ENCODE results near the gene LRPPRC.

Gene LRPPRC

DNA sequence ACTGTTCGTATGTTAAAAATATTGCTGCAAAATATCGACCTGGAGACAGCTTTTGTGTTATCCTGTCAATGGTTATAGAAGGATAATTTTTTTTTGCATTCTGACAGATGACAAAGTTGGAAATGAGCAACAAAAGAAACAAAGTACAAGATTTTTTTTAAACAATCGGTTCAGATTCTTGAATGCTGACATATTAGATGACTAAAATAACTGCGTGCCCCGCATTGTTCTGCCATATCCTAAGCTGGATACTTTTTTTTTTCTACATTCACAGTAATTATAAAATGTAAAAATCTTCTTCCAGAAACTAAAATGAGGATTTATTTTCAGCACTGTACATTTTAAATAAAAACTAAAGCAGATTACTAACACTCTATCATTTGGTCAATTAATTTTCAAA, 89.9 kb downstream of the LRPPRC start:
- DNase-seq: no peak

DNA sequence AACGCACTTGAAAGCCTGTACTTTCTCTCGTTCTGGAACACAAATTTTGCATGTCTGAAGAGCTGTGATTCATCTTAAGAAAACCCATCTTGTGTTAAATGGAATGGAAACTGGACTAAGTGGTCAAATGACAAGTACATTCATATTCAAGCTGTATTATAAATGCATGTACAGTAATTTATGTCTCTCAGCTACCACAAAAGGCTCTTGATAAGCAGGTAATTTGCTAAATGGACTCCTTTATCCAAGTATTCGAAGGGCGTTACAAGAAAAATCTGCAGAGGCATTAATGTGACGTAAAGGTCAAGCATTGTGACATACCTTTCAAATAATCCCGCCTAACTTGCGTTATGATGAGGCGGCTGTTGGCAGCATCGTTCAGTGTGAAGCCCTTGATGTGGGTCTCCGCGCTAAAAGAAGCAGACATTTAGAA, 90.4 kb downstream of the LRPPRC start:
- no peak for DNase-seq

DNA sequence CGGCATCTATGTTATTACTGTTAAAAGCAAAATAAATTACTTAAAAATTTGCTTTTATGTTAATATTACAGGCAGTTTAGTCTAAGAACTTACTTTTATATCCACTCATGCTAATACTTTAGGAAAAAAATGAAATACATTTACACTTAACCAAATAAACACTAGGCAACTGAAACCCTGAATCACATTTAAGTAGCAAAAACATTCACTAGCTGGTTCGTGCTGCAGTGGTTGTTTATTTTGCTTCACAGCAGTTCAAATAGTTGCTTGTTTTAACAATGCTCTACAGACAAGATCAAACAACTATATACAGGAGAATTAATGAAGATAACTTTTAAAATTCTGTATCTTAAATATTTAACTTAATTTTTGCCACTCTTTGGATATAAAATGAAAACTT, 96.2 kb downstream of the LRPPRC start:
- no peak for DNase-seq

DNA sequence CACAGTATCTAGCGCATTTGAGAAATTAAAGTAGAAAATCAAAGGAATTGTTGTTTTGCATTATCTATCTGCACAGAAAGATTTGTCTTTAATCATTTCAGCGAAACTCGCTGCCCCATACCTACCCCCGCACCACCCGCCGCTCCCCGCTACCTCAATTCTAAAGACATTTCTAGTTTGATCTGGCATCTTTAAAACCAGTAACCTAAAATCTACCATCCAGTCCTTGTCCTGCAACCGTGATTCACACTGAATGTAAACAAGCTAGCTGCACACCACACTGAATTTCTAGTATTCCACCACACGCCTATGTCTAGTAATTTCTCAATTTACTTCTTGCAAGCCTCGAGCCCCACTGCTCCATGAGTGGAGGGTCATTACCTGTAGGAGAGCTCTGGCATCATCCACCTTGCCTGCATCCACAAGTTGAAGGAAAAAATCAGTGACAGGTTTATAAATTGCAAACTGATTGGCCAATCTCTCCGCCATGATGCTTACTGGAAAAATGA, 96.9 kb downstream of the LRPPRC start:
- DNase-seq: no peak

DNA sequence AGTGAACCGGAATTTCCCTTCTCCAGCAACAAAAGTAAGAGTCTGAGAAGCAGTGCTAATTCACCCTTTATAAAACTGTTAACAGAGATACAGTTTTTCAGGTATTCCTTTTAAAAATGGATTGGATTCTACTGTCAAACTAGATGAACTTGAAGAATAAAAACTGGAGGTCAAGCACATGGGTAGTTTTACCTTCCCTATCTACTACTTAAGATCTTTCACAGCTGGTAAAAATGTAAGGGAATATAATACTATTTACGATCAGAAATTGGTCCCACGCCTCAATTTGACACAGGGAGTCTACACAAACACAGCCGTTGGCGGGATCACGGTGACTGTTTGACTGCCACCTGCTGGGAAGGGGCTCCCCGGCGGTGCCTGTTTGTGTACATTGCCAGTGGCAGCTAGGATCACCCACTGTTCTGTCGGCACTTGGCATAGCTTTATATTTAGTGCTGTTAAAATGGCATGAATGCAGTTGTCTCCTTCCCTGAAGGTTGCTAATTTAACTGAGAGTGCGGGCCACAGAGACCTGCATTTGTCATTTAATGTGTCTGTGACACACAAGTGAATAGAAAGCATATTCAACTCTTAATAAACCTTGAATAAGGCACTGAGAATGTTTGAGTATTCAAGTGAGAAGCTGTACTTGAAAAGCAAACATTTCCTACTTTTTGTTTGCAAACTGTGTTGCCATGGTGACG, 97.5 kb downstream of the LRPPRC start:
- no peak for DNase-seq

DNA sequence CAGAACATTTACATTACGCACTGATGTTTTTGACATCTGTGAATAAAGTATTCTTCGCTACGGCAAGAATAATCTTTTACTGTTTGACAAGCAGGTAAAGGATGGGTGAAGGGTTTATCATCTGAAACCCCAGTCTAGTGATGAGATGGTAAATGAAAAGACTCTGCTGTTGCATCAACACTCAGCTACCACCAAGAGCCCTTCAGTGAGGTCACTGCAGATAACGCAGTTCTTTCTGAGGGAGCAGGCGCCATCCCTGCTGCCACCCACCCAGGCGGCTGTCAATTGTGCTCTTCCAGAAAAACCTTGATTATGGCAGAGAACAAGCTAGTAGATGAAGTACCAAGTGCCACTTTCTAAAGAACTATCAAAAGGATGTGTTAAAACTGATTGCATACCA, 98.3 kb downstream of the LRPPRC start:
- no peak for DNase-seq

DNA sequence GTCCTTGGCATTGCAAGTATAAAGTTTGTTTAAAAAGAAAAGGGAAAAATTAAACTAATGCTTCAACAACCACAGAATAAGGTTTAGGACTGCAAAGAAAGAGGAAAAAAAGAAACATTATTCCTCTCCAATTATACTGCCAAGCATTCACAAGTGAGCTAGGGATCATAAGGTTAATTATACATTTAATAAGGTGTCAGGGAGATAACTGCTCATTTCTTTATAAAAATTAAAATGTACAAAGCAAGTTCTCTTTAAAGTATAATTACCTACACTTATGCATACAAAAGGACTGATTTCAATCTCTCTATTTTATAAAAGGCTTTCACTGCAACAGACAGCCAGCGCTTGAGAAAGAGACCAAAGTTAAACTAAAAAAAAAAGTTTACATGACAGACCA, 98.9 kb downstream of the LRPPRC start:
- DNase-seq: no peak

DNA sequence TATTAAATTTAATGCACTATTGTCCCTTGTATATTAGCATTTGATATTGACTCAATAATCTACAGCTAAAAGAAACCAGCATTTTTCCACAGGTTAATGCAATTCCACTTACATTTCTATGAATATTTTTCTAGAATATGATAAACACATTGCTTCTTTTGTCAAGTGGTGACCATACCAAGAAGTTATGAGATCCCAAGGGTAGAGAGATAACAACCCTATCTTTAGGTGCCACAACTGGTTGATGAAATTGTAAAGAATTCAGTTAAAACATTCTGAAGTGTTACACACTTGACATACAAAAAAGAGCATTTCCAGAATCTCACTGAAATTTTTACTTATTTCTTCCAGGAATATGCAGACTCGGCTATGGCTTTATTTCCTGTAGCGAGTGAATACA, 101.0 kb downstream of the LRPPRC start:
- DNase-seq: no peak

DNA sequence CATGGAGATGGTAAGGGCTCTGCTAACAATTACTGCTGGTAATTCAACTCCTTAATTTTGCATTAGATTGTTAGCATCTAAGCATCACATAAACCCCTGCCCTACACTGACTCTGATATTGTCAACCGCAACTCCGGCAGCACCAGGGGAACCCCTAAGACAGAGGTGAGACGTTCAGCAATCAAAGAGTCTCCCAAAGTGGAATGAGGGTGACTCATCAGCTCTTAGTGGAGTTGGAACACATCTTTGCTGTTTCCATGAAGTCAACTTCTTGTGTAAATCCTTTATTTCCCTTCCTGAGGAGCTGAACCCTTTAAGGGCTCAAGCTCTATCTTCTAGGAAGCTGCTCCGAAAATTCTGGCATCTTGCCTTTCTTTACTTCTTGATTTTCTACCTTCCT, 104.9 kb downstream of the LRPPRC start:
- no peak for DNase-seq

DNA sequence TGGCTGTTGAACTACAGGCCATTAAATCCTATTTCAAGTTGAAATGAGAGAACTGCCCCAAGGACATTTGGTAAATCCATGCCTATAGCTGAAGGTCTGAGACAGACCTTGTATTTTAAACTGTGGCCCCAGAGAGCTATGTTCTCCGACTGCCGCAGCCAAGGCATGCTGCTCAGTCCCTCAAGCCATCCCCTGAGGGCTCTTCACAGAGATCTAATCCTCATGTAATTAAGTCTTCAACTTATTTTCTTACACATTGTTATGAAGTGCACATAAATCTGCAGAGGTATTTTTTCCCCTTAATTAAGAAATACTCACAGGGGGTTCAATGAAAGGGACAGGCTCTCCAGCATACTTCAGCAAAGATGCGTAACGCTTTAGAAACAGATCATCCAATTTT, 106.4 kb downstream of the LRPPRC start:
- DNase-seq: no peak

DNA sequence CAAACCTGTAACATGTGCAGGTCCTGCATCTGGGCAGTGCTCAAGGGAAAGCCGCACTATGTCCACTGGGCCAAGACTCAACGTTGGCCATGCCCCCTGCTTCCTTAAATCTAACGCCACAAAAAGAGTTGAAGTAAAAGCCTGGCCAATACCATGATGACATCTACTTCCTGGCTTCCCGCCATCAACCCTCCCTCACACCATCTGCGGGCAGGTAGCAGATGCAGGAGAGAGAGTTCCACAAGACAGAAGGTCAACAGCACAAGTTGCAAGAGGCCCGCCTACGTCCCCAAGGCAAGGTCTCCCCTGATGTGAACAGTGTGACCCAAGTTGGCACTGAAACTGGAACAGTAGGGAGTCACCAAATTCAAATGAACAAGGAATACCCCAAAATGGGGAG, 108.6 kb downstream of the LRPPRC start:
- DNase-seq: no peak

DNA sequence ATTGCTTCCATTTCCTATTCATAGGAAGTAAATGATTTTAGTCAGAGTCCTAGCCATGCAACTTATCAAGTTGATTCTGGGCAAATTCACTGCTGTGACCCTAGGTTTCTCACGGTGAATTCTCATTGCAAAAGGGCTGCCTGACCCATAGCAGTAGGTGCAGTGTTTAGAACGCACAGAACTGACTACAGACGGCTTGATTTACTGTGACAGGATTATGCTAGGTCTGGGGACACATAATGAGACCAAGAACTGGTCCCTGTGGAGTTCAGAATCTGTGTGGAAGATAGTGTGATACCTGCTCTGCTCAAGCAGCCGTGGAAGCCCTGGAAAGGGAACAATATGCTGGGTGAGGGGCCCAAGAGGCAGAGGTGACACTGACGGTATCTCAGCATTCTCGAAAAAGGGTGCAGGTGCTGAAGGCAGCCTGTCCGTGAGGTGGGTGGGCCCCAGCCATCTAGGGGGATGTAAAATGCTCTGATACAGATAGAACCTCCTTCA, 110.6 kb downstream of the LRPPRC start:
- no peak for DNase-seq

DNA sequence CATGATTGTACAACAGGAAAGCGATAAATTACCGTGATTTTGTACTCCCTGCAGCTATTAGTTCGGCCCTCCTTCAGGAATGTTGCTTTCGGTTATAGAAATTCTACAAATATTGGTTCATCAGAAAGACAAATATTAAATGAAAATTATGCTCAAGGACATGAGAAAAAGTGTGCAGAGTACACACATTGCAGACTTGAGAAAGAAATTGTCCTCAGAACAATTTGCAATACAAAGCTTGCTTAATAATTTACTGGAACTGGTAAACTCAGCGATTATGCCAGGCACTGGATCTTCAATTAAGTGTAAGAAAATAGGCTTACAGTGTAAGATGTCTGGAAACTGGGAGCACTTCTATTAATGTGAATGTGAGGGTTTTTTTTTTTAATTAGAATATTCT, 111.1 kb downstream of the LRPPRC start:
- no peak for DNase-seq

DNA sequence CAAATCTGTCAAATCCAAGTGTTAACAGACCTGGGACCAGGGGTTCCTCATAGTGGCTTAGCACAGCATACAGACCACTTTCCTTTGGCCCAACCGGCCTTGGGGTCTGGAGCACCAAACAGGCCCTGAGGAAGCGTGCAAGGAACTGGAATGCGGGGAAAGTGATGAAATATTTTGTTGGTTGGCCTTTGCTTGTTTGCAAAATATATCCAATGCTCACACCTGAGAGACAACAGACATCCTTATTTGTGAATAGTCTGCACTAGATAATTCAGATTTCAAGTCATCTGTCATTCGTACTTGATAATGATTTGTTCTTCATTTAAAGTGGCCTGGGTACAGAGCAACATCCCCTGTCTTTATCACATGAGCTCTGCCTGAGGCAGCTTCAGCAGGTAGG, 113.5 kb downstream of the LRPPRC start:
- DNase-seq: no peak

DNA sequence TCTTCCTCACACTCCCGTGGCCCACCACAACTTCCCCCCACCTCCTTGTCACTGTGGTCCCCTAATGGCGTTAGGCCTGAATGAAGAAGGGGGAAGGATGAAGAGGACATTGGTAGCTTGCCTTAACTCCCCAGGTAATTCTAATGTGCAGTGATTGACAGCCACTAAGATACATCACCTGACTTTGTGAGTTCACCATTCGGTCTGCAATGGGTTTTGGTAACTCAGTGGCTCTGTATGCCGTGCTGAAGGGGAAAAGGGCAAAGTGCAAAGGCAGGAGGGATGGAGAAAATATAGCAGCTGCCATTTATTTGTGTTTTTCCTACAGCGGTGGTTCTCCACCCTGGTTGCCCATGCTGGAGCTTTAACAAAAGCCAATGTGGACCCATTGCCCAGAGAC, 114.8 kb downstream of the LRPPRC start:
- no peak for DNase-seq

DNA sequence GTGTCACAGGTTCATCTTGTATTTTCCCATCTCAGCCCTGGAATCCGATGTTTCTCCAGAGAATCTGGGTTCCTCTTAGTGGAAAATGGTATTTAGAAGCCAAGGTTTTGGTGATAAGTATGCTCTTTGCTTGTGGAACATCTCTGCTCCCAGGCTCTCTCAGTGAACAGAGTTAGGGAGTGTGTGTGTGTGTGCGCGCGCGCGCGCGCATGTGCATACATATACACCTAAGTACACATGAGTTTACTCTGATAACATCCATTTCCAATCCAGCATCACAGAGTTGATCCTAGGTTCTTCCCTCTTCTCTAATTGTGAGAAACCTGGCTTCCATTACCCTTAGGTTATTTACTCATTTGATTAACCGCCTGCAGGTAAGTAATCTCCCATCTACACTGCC, 115.3 kb downstream of the LRPPRC start:
- no peak for DNase-seq

DNA sequence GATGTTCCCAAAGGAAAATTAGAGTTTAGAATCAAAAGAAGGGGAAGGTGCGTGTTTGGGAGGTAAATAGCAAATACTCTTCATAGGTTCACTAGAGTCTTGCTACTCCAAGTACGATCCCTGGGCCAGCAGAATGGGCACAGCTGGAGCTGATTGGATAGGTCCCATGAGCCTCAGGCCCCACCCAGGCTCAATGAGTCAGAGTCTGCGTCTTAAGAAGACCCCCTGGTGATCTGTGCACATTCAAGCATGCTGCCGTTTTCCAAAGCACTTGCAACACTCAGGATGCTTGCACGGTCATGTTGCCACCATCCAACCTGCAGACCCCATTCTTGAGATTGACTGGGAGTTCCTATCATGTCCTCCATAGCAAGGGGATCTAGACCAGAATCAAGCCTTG, 116.5 kb downstream of the LRPPRC start:
- DNase-seq: no peak

DNA sequence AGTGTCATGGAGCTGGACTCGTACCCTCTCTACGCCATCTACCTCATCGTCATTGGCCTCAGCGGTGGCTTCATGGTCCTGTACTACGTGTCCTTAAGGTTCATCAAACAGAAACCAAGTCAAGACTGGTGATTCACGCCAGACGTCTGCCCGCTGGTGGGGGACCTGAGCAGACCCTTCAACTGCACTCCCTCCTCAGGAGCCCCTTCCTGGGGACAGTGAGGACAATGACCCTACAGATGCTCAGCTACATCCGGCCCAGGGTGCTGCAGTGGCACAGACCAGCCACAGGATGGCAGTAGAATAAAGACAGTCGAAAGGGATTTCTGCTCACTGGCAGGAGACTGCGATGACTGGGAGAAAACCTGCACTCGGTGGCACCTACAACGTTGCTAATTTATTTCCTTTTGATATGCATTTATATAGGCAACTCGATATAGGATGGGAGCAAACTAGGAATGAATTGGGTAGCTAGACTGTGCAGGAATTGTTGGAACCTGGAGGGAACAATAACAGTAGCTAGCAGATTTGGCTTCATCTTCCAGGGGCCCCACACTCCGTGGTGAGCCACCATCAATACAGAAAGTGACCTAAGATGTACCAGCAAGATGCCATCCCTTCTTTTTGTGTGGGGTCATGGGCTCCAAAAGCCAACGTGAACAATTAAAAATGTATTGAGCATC, 117.9 kb downstream of the LRPPRC start:
- DNase-seq: peak; percentile 87

DNA sequence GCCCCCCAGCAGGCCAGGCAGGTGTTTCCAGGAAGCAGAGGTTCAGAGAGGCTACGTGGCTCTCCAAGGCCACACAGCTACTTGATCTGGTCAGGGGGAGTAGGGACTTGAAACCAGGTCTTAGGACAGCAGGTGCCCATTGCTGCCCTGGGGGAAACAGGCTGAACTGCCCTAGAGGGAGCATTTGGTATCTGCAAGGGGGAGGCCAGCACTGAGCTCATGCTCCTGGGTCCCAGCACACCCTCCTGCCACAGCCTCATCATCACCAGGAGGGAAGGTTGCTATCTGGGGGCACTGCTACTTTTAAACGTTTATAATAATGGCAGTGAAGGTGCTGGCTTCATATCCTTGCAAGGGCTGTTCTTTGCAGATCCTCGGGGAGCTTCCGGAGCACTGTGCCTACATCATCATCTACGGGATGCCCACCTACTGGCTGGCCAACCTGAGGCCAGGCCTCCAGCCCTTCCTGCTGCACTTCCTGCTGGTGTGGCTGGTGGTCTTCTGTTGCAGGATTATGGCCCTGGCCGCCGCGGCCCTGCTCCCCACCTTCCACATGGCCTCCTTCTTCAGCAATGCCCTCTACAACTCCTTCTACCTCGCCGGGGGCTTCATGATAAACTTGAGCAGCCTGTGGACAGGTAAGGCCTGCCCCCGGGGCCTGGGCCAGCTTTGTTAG, 120.9 kb downstream of the LRPPRC start:
- peak; percentile 38 for DNase-seq

DNA sequence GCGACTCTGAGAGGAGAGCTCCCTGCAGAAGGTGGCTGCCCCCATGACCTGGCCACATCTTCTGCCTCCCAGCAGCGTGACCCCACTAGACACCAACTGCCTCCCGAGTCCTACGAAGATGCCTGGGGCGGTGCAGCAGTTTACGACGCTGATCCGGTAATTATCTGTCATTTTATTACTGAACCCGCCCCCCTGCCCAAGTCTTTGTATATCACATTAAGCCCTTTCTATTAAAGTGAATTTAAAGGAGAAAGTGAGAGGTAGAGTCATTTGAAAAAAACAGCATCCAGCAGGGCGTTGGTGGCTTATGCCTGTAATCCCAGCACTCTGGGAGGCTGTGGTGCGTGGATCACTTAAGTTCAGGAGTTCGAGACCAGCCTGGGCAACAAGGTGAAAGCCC, 123.6 kb downstream of the LRPPRC start:
- DNase-seq: no peak

DNA sequence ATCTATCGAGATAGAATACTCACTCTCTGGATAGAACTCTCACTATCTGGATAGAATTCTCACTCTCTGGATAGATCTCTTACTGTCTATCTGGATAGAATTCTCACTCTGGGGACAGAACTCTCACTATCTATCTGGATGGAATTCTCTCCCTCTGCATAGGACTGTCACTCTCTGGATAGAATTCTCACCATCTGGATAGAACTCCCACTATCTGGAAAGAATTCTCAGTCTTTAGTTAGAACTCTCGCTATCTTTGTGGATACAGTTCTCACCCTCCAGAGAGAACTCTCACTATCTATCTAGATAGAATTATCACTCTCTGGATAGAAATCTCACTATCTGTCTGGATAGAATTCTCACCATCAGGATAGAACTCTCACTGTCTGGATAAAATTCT, 140.5 kb downstream of the LRPPRC start:
- DNase-seq: no peak

DNA sequence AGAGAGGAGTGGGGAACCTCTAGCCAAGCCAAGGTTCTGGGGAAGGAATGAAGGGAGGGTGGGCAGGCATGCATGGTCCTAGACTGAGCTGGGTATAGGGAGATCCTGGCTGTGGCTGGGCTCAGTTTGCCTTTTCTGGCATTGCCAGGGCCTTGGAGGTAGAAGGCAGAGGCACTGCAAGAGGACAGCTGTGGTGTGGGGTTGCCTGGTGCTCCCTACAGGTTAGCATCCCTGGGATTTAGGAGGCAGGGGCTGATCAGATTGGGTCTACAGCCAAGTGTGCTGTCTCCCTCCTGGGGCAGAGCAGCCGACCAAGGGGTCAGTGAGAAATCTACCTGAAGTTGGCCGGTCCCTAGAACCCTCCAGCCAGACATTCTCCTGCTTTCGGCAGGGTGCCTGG, 141.1 kb downstream of the LRPPRC start:
- DNase-seq: peak; percentile 21

DNA sequence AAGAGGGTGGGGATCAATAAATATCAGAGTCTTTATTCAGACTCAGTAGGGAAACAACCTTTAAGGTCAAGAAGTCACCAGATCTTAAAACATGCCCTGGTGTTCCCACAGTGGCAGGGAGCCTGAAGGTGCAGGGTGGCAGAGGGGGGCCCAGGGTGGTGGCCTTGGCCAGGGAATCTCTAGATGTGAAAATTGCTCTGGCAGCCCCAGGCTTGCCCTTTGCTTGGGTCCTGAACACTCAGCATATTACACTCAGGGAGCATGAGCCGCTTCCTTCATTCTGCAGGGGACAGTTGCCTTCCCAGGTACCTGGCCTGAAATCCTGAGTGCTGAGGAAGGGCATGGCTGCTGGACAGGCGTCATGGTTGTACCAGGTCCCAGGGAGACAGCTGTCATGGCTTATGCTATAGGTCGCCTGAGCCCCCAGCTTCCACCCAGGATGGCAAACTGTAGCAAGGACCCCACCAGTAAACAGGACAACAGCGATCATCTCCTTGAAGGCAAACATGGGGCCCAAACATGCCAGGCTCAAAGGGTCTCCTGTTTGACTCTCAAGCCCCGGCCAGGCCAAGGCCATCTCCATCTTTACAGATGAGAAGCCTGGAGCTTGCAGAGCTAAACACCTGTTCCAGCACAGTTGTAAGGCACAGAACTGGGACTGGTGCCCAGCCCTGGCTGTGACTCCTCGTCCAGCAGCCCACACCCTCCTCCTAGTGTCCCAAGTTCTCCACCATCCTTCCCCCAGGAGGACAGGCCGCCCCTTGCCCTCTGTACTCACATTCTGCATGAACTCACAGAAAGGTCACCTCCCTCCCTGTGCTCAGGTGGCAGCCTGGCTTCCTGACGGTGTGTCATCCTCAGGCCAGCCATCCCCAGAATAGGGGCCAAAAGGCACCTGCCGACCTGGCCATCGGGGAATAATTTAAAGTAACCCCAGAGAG, 142.4 kb downstream of the LRPPRC start:
- DNase-seq: peak; percentile 30
